Upper lobe of left lung (tissue), 6 donors: ENCODE measurements around the gene PHKG1. TPM values are rescaled to one million over a fixed set of nuclear protein-coding genes. Genes with fewer than 3 reads are reported as not detected.
"Not testable (repeated sequence)": the region's sequence is repeated elsewhere in the genome, so short reads cannot be mapped to it uniquely, and the experiment has no call there.

ENCODE experiments used
- ATAC-seq, 2 donors: fragments of 200-7000 bp; cut with Tn5 transposase; one replicate each; pipeline ENCODE4 v1.9.1; 2022; ENCODE audit warnings: mild to moderate bottlenecking in 2 of 2, moderate library complexity in 2 of 2; ENCODE audit not compliant: low FRiP score in 2 of 2
- DNase-seq, 2 donors: peaks; one replicate each; pipeline ENCODE4 v3.0.0-alpha.2; 2019 to 2020
- H3K27ac ChIP-seq, 4 donors: fragments of 200-600 bp; sonication (generic); one replicate each; pipeline ENCODE4 v1.5.1; 2016 to 2019
- H3K27me3 ChIP-seq, 4 donors: fragments of 200-600 bp; sonication (generic); one replicate each; pipeline ENCODE4 v1.5.1; 2017 to 2019
- H3K36me3 ChIP-seq, 4 donors: fragments of 200-600 bp; sonication (generic); one replicate each; pipeline ENCODE4 v1.5.1; 2016 to 2019
- H3K4me1 ChIP-seq, 4 donors: fragments of 200-600 bp; sonication (generic); one replicate each; pipeline ENCODE4 v1.5.1; 2018 to 2019
- H3K4me3 ChIP-seq, 4 donors: fragments of 200-600 bp; sonication (generic); one replicate each; pipeline ENCODE4 v1.5.1; 2017 to 2019; ENCODE audit warnings: mild to moderate bottlenecking in 2 of 4, moderate library complexity in 1 of 4
- H3K9me3 ChIP-seq, 4 donors: fragments of 200-600 bp; sonication (generic); one replicate each; pipeline ENCODE4 v1.5.1; 2018 to 2019
- EP300 ChIP-seq, 4 donors: sonication (generic); formaldehyde crosslinking; IDR thresholded peaks; one replicate each; pipeline ENCODE4 v1.5.1; 2017; ENCODE audit warnings: antibody characterized with exemption in 4 of 4, control low read depth in 2 of 4
- POLR2A ChIP-seq, 4 donors: fragments of 450-650 bp; IDR thresholded peaks; one replicate each; pipeline ENCODE4 v1.5.1; 2016 to 2017; ENCODE audit warnings: antibody characterized with exemption in 4 of 4, mild to moderate bottlenecking in 2 of 4
- POLR2AphosphoS5 ChIP-seq, 2 donors: sonication (generic); formaldehyde crosslinking; IDR thresholded peaks; one replicate each; pipeline ENCODE4 v1.5.1; 2017; ENCODE audit warnings: antibody characterized with exemption in 2 of 2
- WGBS, 2 donors: methylation state at CpG; one replicate each; pipeline ENCODE4 v1.1.5; 2017 to 2018; 5-methylcytosine and 5-hydroxymethylcytosine counted together
- total RNA-seq, 6 donors: library from RNA; depleted of rRNA in 4 of 6; stranded (reverse); fragments of >200 nt in 4 of 6; gene quantifications; one replicate each; pipeline versions ENCODE4 v1.1.0 to v1.2.1, GENCODE V29; 2016 to 2021
- TF ChIP-seq, protein P1 (sequence below), 6 experiments: fragments of 450-650 bp in 4 of 6; fragments of 200-600 bp in 2 of 6; sonication (generic) in 2 of 6; IDR thresholded peaks; one replicate each; pipeline ENCODE4 v1.5.1; 2016 to 2019; ENCODE audit warnings: antibody characterized with exemption in 6 of 6
- donor health status: DM: no; HTN: no; CAD: no; lungs with moderate emphysema.
- donor health status: DM: no; HTN: yes; CAD: no; lungs with severe emphysema.

PHKG1 gene
- total RNA-seq, 6 donors from 2014 or later = 0.30 to 2.4 (median 0.60) TPM; not detected in 1

DNA sequence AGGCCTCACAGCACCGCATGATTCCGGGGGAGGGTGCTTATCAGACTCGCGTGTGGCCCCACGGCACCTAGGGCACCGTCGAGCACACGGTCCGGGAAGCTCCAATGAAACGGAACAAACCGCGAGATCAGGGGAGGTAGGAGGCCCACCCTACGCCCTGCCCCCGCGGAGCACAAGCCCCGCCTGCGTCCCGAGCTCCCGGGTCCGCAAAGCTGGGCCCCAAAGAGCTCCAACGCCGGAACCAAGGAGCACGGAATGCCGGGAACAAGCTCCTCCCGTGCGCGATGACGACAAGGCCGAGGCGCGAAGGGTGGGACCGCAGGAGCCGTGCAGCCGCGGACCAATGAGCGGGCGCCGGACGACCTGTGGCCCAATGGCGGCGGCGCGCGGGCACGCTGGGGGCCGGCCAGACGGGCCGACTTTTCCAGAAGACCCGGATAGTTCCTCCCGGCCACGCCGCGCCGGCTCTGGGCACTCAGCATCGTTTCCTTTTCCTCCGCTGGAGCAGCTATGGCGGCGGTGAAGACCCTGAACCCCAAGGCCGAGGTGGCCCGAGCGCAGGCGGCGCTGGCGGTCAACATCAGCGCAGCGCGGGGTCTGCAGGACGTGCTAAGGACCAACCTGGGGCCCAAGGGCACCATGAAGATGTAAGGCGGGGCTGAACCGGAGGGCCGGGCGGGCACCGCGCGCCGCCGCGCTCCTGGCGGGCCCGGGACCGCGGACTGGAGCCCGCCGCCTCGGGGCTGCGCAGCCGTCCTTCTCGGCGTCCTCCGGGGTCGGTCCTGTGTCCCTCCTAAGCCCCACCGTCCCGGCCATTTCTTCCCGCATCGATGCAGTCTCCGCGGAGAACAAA is 41.2 kb downstream of the PHKG1 start, which contains the start of the genes CCT6A and PSPH:
CCT6A (plus strand) TSS at position 427 of the 853 bp plus-strand sequence; CDS start at position 511, 84 bp downstream.
PSPH (minus strand) TSS at position 106 of the 853 bp plus-strand sequence. CDS start 30,232 bp downstream, outside the sequence.
- H3K9me3 ChIP-seq = no peaks in the 10 kb centered on the region
- TF ChIP-seq, protein P1, sequence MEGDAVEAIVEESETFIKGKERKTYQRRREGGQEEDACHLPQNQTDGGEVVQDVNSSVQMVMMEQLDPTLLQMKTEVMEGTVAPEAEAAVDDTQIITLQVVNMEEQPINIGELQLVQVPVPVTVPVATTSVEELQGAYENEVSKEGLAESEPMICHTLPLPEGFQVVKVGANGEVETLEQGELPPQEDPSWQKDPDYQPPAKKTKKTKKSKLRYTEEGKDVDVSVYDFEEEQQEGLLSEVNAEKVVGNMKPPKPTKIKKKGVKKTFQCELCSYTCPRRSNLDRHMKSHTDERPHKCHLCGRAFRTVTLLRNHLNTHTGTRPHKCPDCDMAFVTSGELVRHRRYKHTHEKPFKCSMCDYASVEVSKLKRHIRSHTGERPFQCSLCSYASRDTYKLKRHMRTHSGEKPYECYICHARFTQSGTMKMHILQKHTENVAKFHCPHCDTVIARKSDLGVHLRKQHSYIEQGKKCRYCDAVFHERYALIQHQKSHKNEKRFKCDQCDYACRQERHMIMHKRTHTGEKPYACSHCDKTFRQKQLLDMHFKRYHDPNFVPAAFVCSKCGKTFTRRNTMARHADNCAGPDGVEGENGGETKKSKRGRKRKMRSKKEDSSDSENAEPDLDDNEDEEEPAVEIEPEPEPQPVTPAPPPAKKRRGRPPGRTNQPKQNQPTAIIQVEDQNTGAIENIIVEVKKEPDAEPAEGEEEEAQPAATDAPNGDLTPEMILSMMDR (IDR thresholded peaks at IDR 0.05) = peak in 1 of 6 experiments; percentile 17
- peak in 3 of 4 donors; percentile 70 to 87 (median 86) for TF ChIP-seq POLR2A (IDR thresholded peaks at IDR 0.05)
- TF ChIP-seq EP300 (IDR thresholded peaks at IDR 0.05) = peak in 1 of 4 donors; percentile 37
- TF ChIP-seq POLR2AphosphoS5 (IDR thresholded peaks at IDR 0.05) = peak; percentile 90 to 95
- 0 to 1% methylated on average over 7 to 35 of the region's 97 CpGs for WGBS, 2 donors

DNA sequence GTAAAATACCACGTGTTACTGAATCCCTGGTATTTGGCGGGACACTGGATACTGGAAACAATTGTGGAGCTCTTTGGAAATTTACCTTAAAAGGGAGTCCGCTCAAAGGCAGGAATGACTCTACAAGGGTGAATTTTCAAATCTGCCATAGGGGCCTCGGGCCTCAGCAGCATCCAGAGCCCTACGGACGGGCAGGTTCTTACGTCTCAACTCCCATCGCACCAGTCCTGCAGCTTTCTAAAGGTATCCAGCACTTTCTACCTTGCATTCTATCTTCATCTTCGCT is 41.8 kb downstream of the PHKG1 start:
- Histone ChIP-seq H3K36me3 (peaks cover 0 to 32% (median 18%) of the 10 kb centered on the region in 4 donors), H3K27ac (peak overlapping the region; percentile 91 to 96 (median 92)), H3K4me1 (peaks cover 26 to 57% (median 33%) of the 10 kb centered on the region in 4 donors), H3K27me3 (no peaks in the 10 kb centered on the region), H3K4me3 (peak overlapping the region; percentile 26 to 91 (median 72)), H3K9me3 (no peaks in the 10 kb centered on the region)
- TF ChIP-seq, protein P1 (IDR thresholded peaks at IDR 0.05) = no peak
- no peak for TF ChIP-seq POLR2AphosphoS5 (IDR thresholded peaks at IDR 0.05)
- TF ChIP-seq POLR2A (IDR thresholded peaks at IDR 0.05) = no peak
- 0 to 1% methylated on average over 9 of the region's 9 CpGs for WGBS, 2 donors
- no peak for DNase-seq
- ATAC-seq = no peak

More for the DNA sequence above, 41.2 kb downstream of the PHKG1 start, which contains the start of the genes CCT6A and PSPH:
- H3K27me3 ChIP-seq = no peaks in the 10 kb centered on the region
- peak; percentile 99 for DNase-seq
- peak; percentile 99 for ATAC-seq
- peak within 1 kb of the TSS; percentile 67 to 91 (median 78) for H3K4me3 ChIP-seq
- H3K36me3 ChIP-seq = peaks cover 3 to 38% (median 24%) of the 10 kb centered on the region in 4 donors
- peaks cover 23 to 51% (median 28%) of the 10 kb centered on the region in 4 donors for H3K4me1 ChIP-seq
- H3K27ac ChIP-seq = peak within 1 kb of the TSS; percentile 91 to 96 (median 92)

DNA sequence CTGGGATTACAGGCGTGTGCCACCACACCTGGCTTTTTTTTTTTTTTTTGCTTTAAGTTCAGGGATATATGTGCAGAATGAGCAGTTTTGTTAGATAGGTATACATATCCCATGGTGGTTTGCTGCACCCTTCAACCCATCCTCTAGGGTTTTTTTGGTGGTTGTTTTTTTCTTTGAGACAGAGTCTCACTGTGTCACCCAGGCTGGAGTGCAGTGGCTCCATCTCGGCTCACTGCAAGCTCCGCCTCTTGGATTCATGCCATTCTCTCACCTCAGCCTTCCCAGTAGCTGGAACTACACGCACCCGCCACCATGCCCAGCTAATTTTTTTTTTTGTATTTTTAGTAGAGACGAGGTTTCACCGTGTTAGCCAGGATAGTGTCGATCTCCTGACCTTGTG is 44.0 kb downstream of the PHKG1 start:
- H3K27ac ChIP-seq = peak overlapping the region in 2 of 4 donors; percentile 30 to 36
- H3K4me3 ChIP-seq, ATAC-seq, H3K27me3 ChIP-seq, H3K9me3 ChIP-seq: not testable (repeated sequence)
- peak in 1 of 2 donors; percentile 30 for DNase-seq
- 73 to 74% methylated on average over 8 of the region's 8 CpGs for WGBS, 2 donors
- peaks cover 0 to 11% (median 8%) of the 10 kb centered on the region in 4 donors for H3K36me3 ChIP-seq
- peaks cover 26 to 57% (median 33%) of the 10 kb centered on the region in 4 donors for H3K4me1 ChIP-seq

DNA sequence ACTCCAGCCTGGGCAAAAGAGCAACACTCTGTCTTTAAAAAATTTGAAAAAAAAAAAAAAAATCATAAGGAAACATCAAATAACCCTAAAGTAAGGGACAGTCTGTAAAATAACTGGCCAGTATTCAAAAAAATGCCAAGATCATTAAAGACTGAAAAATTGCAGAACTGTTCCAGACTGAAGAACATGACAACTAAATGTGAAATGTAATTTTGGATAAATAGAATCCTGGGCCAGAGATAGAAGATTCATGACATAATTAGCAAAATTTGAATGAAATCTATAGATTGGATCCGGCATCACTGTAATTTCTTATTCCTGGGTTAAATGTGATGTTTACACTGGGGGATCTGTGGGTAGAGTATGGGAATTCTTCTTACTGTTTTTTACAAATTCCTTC is 44.5 kb downstream of the PHKG1 start:
- Histone ChIP-seq H3K4me3 (no peak overlapping the region), H3K4me1 (peaks cover 26 to 52% (median 33%) of the 10 kb centered on the region in 4 donors), H3K36me3 (peaks cover 0 to 6% (median 3%) of the 10 kb centered on the region in 4 donors), H3K27me3 (no peaks in the 10 kb centered on the region), H3K27ac (peak overlapping the region in 3 of 4 donors; percentile 36 to 72 (median 36)), H3K9me3 (no peaks in the 10 kb centered on the region)
- ATAC-seq (no peak), DNase-seq (no peak)
- no peak for TF ChIP-seq EP300 (IDR thresholded peaks at IDR 0.05)
- TF ChIP-seq, protein P1 (IDR thresholded peaks at IDR 0.05) = no peak
- TF ChIP-seq POLR2AphosphoS5 (IDR thresholded peaks at IDR 0.05) = no peak
- no peak for TF ChIP-seq POLR2A (IDR thresholded peaks at IDR 0.05)
- 87 to 94% methylated on average over 1 of the region's 1 CpG for WGBS, 2 donors

DNA sequence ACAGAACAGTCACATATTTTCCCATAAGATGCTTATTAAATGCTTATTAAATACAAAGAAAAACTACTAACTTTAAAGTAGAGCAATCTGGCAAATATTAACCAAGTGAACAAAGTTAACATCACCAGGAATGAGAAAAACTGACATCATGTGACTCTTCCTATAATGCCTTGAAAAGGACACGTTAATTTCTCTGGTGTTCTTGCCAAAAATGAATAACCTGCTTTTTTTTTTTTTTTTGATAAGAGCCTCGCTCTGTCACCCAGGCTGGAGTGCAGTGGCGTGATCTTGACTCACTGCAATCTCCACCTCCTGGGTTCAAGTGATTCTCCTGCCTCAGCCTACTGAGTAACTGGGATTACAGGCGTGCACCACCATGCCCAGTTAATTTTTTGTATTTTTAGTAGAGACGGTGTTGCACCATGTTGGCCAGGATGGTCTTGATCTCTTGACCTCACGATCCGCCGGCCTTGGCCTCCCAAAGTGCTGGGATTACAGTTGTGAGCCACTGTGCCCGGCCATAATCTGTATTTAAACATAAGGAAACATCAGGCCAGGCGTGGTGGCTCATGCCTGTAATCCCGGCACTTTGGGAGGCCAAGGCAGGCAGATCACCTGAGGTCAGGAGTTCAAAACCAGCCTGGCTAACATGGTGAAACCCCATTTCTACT is 45.2 kb downstream of the PHKG1 start:
- ATAC-seq, H3K36me3 ChIP-seq, H3K4me3 ChIP-seq, H3K9me3 ChIP-seq, DNase-seq, H3K27me3 ChIP-seq: not testable (repeated sequence)
- WGBS, 2 donors = 82 to 84% methylated on average over 11 of the region's 11 CpGs
- peak overlapping the region in 3 of 4 donors; percentile 36 to 76 (median 72) for H3K27ac ChIP-seq
- peaks cover 23 to 46% (median 28%) of the 10 kb centered on the region in 4 donors for H3K4me1 ChIP-seq
